Thyroid gland (tissue), 4 donors: ENCODE measurements around the gene XCR1.

ENCODE experiments used
- CTCF ChIP-seq, 6 experiments: fragments of 200-600 bp in 3 of 6; fragments of 450-650 bp in 3 of 6; sonication (generic) in 3 of 6; IDR thresholded peaks; one replicate each; pipeline ENCODE4 v1.5.1; 2016 to 2019; ENCODE audit warnings: antibody characterized with exemption in 6 of 6, mild to moderate bottlenecking in 2 of 6, inconsistent platforms in 1 of 6, moderate library complexity in 1 of 6
- POLR2A ChIP-seq, 2 donors: fragments of 450-650 bp; IDR thresholded peaks; one replicate each; pipeline ENCODE4 v1.6.1; 2017; ENCODE audit warnings: antibody characterized with exemption in 2 of 2, mild to moderate bottlenecking in 2 of 2, moderate library complexity in 1 of 2

GRCh38 chr3:45969116-45969515 is 58.2 kb downstream of the XCR1 start:
- TF ChIP-seq CTCF (IDR thresholded peaks at IDR 0.05) (no peak), POLR2A (IDR thresholded peaks at IDR 0.05) (no peak)
